Endodermal cell (in vitro differentiated cells): Measurements from ENCODE around the gene CD22. TPM values are rescaled to one million over a fixed set of nuclear protein-coding genes. Genes with fewer than 3 reads are reported as not detected.

Experiments used
- DNase-seq: peaks from one replicate; pipeline ENCODE4 v3.0.0-alpha.2; 2017
- H3K27ac ChIP-seq: 2 replicates; pipeline ENCODE4 v1.5.1; 2013; ENCODE audit warnings: mild to moderate bottlenecking, low read depth, low read length, moderate library complexity
- H3K27me3 ChIP-seq: 2 replicates; pipeline ENCODE4 v1.6.1; 2013; ENCODE audit warnings: mild to moderate bottlenecking, low read length, moderate library complexity; ENCODE audit not compliant: insufficient read depth, control insufficient read depth, poor library complexity, severe bottlenecking
- H3K36me3 ChIP-seq: 2 replicates; pipeline ENCODE4 v1.7.0; 2013; ENCODE audit warnings: mild to moderate bottlenecking, low read length, moderate library complexity; ENCODE audit not compliant: control insufficient read depth, insufficient read depth
- H3K4me1 ChIP-seq: one replicate; pipeline ENCODE4 v1.7.0; 2013; ENCODE audit warnings: low read length; ENCODE audit not compliant: control insufficient read depth, insufficient read depth
- H3K4me3 ChIP-seq: 2 replicates; pipeline ENCODE4 v1.5.1; 2013; ENCODE audit warnings: mild to moderate bottlenecking, low read length, moderate library complexity
- H3K9ac ChIP-seq: 2 replicates; pipeline ENCODE4 v1.6.1; 2013; ENCODE audit warnings: mild to moderate bottlenecking, low read length, moderate library complexity; ENCODE audit not compliant: poor library complexity, severe bottlenecking; ENCODE audit errors: extremely low read depth
- H3K9me3 ChIP-seq: 2 replicates; pipeline ENCODE4 v1.6.1; 2013; ENCODE audit warnings: mild to moderate bottlenecking, low read length, moderate library complexity; ENCODE audit not compliant: control insufficient read depth
- H3K27ac Mint-ChIP-seq: 2 replicates; pipeline ENCODE4 v1.8.0; 2020; ENCODE audit warnings: mixed read lengths
- H3K27me3 Mint-ChIP-seq: 2 replicates; pipeline ENCODE4 v1.8.0; 2021; ENCODE audit warnings: mild to moderate bottlenecking, mixed read lengths; ENCODE audit not compliant: insufficient read depth
- H3K36me3 Mint-ChIP-seq: 2 replicates; pipeline ENCODE4 v1.8.0; 2020; ENCODE audit warnings: low read depth, mixed read lengths
- H3K4me1 Mint-ChIP-seq: 2 replicates; pipeline ENCODE4 v1.8.0; 2020; ENCODE audit warnings: mixed read lengths
- H3K4me3 Mint-ChIP-seq: 2 replicates; pipeline ENCODE4 v1.8.0; 2020; ENCODE audit warnings: mild to moderate bottlenecking, moderate library complexity, mixed read lengths
- H3K9me3 Mint-ChIP-seq: 2 replicates; pipeline ENCODE4 v1.8.0; 2020; ENCODE audit warnings: mild to moderate bottlenecking, mixed read lengths
- WGBS, 2 experiments: methylation state at CpG; one replicate each; pipeline versions ENCODE4 v1.1.5 to v1.1.7; 2013; ENCODE audit warnings: missing lambda C conversion rate in 2 of 2, mixed read lengths in 1 of 2; ENCODE audit not compliant: insufficient coverage in 1 of 2, insufficient read length in 1 of 2; 5-methylcytosine and 5-hydroxymethylcytosine counted together
- total RNA-seq, 2 donors: library from RNA; stranded (reverse); fragmentation: NEBNext Ultra II Directional in 1 of 2; extraction: Animal tissue kit (Norgen Biotek cat#: 25700) in 1 of 2; gene quantifications; 2 replicates in 1 of 2; 3 replicates in 1 of 2; pipeline ENCODE4 v1.2.1, GENCODE V29; 2021
- TF ChIP-seq, protein P1 (sequence below): fragments of 200-600 bp; sonication (generic); conservative IDR thresholded peaks from 2 replicates; pipeline ENCODE4 v1.5.0; 2021; ENCODE audit warnings: antibody characterized with exemption, mild to moderate bottlenecking

CD22 gene
- total RNA-seq, 2 donors from 2014 or later: not detected

DNA sequence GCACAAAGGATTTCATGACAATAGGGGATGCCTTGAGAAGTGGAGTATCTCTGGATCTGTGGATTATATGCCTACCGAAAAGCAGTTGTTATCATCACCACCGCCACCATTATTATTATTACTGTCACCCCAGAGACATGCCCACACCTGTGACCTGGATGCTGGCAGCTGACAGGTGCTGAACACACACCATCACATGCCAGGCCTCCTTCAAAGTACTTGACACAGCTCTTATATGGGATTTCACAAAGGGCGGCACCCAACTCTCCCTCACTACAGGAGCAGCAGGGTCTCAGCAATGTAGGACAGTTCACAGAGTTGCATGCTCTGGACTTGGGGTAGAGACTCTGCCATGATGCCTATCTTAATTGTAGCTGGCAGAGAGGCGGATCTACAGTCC is 36.3 kb downstream of the CD22 start:
- Histone ChIP-seq H3K9ac (no peak overlapping the region), H3K36me3 (no peaks in the 10 kb centered on the region), H3K4me3 (no peak overlapping the region), H3K9me3 (no peaks in the 10 kb centered on the region), H3K27me3 (no peaks in the 10 kb centered on the region), H3K4me1 (no peaks in the 10 kb centered on the region), H3K27ac (no peak overlapping the region)
- H3K9me3 Mint-ChIP-seq: no peaks in the 10 kb centered on the region
- 98% methylated on average over 4 of the region's 4 CpGs; no CpG with 5 or more reads in 1 of the 2 experiments for WGBS, 2 experiments
- H3K27me3 Mint-ChIP-seq: peaks cover 8% of the 10 kb centered on the region
- no peak overlapping the region for H3K4me3 Mint-ChIP-seq
- H3K36me3 Mint-ChIP-seq: no peaks in the 10 kb centered on the region
- H3K27ac Mint-ChIP-seq: no peak overlapping the region
- TF ChIP-seq, protein P1, sequence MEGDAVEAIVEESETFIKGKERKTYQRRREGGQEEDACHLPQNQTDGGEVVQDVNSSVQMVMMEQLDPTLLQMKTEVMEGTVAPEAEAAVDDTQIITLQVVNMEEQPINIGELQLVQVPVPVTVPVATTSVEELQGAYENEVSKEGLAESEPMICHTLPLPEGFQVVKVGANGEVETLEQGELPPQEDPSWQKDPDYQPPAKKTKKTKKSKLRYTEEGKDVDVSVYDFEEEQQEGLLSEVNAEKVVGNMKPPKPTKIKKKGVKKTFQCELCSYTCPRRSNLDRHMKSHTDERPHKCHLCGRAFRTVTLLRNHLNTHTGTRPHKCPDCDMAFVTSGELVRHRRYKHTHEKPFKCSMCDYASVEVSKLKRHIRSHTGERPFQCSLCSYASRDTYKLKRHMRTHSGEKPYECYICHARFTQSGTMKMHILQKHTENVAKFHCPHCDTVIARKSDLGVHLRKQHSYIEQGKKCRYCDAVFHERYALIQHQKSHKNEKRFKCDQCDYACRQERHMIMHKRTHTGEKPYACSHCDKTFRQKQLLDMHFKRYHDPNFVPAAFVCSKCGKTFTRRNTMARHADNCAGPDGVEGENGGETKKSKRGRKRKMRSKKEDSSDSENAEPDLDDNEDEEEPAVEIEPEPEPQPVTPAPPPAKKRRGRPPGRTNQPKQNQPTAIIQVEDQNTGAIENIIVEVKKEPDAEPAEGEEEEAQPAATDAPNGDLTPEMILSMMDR: no peak
- H3K4me1 Mint-ChIP-seq: no peaks in the 10 kb centered on the region
- DNase-seq: no peak

DNA sequence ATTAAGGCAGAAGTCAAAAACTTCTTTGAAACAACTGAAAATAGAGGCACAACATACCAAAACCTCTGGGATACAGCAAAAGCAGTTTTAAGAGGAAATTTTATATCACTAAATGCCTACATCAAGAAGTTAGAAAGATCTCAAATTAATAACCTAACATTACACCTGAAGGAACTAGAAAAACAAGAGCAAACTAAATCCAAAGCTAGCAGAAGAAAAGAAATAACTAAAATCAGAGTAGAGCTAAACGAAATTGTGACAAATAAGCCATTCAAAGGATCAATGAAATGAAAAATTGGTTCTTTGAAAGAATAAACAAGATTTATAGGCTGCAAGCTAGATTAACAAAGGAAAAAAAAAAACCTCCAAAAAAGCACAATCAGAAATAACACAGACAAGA is 39.4 kb downstream of the CD22 start:
- TF ChIP-seq, protein P1: no peak
- DNase-seq: no peak
- Histone ChIP-seq H3K9ac (no peak overlapping the region), H3K9me3 (no peaks in the 10 kb centered on the region), H3K36me3 (no peaks in the 10 kb centered on the region), H3K4me3 (no peak overlapping the region), H3K27me3 (no peaks in the 10 kb centered on the region), H3K27ac (no peak overlapping the region), H3K4me1 (no peaks in the 10 kb centered on the region)
- Mint-ChIP-seq H3K4me3 (no peak overlapping the region), H3K27me3 (peaks cover 11% of the 10 kb centered on the region), H3K27ac (no peak overlapping the region), H3K9me3 (no peaks in the 10 kb centered on the region), H3K36me3 (no peaks in the 10 kb centered on the region), H3K4me1 (no peaks in the 10 kb centered on the region)
- 67% methylated on average over 1 of the region's 1 CpG; no CpG with 5 or more reads in 1 of the 2 experiments for WGBS, 2 experiments

DNA sequence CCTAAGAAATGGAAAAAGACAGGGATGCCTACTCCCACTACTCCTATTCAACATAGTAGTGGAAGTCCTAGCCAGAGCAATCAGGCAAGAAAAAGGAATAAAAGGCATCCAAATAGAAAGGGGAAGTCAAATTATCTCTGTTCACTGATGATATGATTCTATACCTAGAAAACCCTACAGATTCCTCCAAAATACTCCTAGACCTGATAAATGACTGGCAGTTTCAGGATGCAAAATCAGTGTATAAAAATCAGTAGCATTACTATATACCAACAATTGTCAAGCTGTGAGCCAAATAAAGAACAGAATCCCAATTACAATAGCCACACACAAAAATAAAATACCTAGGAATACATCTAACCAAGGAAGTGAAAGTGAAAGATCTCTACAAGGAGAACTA is 40.5 kb downstream of the CD22 start:
- Histone ChIP-seq H3K9ac (no peak overlapping the region), H3K27me3 (no peaks in the 10 kb centered on the region), H3K4me1 (no peaks in the 10 kb centered on the region), H3K9me3 (no peaks in the 10 kb centered on the region), H3K4me3 (no peak overlapping the region), H3K36me3 (no peaks in the 10 kb centered on the region), H3K27ac (no peak overlapping the region)
- Mint-ChIP-seq H3K4me3 (no peak overlapping the region), H3K4me1 (no peaks in the 10 kb centered on the region), H3K27ac (no peak overlapping the region), H3K9me3 (no peaks in the 10 kb centered on the region), H3K27me3 (peaks cover 13% of the 10 kb centered on the region), H3K36me3 (no peaks in the 10 kb centered on the region)
- no peak for DNase-seq
- TF ChIP-seq, protein P1: no peak
